CD4-positive, alpha-beta T cell (primary cell): ENCODE data around the gene MCHR1. TPM values are rescaled to one million over a fixed set of nuclear protein-coding genes. Genes with fewer than 3 reads are reported as not detected.

Experiments used
- ATAC-seq: fragments of 200-7000 bp; cut with Tn5 transposase; one replicate; pipeline ENCODE4 v1.10.0; 2022; ENCODE audit warnings: mild to moderate bottlenecking; ENCODE audit not compliant: poor library complexity
- CTCF ChIA-PET: fragments of 350-600 bp; sonication (Branson Sonifier 250); formaldehyde crosslinking; loops from one replicate; lab custom pipeline; 2021; ENCODE audit warnings: antibody characterized with exemption, inconsistent platforms; lab: Charles Lee
- POLR2A ChIA-PET: fragments of 350-600 bp; sonication (Branson Sonifier 250); formaldehyde crosslinking; loops from one replicate; lab custom pipeline; 2021; ENCODE audit warnings: antibody characterized with exemption, inconsistent platforms; lab: Charles Lee
- DNase-seq, 14 experiments: peaks; one replicate each; pipeline ENCODE4 v3.0.0-alpha.2; 2013 to 2020; ENCODE audit warnings: mixed read lengths in 2 of 14
- H3K27ac ChIP-seq, 2 donors: one replicate each; pipeline versions ENCODE4 v1.5.1 to v1.7.0; 2013; ENCODE audit warnings: low read length in 2 of 2, low read depth in 1 of 2, mild to moderate bottlenecking in 1 of 2
- H3K27me3 ChIP-seq, 2 experiments: 1 replicate in 1 of 2; 2 replicates in 1 of 2; pipeline versions ENCODE4 v1.6.1 to v1.7.0; 2013; ENCODE audit warnings: low read length in 2 of 2, control low read depth in 1 of 2, mild to moderate bottlenecking in 1 of 2, moderate library complexity in 1 of 2; ENCODE audit not compliant: insufficient read depth in 2 of 2, control insufficient read depth in 1 of 2
- H3K36me3 ChIP-seq: one replicate; pipeline ENCODE4 v1.6.1; 2013; ENCODE audit warnings: low read length, control low read depth; ENCODE audit not compliant: insufficient read depth
- H3K4me1 ChIP-seq: one replicate; pipeline ENCODE4 v1.6.1; 2013; ENCODE audit warnings: low read length, control low read depth; ENCODE audit not compliant: insufficient read depth
- H3K4me3 ChIP-seq: one replicate; pipeline ENCODE4 v1.5.1; 2013; ENCODE audit warnings: mild to moderate bottlenecking, low read length, moderate library complexity
- H3K9me3 ChIP-seq, 2 experiments: 1 replicate in 1 of 2; 2 replicates in 1 of 2; pipeline versions ENCODE4 v1.6.1 to v1.7.0; 2013; ENCODE audit warnings: low read length in 2 of 2, mild to moderate bottlenecking in 2 of 2, control low read depth in 1 of 2, moderate library complexity in 1 of 2; ENCODE audit not compliant: control insufficient read depth in 1 of 2, insufficient read depth in 1 of 2
- H3K27ac Mint-ChIP-seq: one replicate; pipeline ENCODE4 v1.8.0; 2020; ENCODE audit warnings: mixed read lengths
- H3K27me3 Mint-ChIP-seq: one replicate; pipeline ENCODE4 v1.8.0; 2021; ENCODE audit warnings: mixed read lengths
- H3K36me3 Mint-ChIP-seq: one replicate; pipeline ENCODE4 v1.8.0; 2021; ENCODE audit warnings: low read depth, mixed read lengths
- H3K4me1 Mint-ChIP-seq: one replicate; pipeline ENCODE4 v1.8.0; 2021; ENCODE audit warnings: low read depth, mixed read lengths
- H3K4me3 Mint-ChIP-seq: one replicate; pipeline ENCODE4 v1.8.0; 2020; ENCODE audit warnings: mild to moderate bottlenecking, mixed read lengths
- H3K9me3 Mint-ChIP-seq: one replicate; pipeline ENCODE4 v1.8.0; 2020; ENCODE audit warnings: mixed read lengths
- CTCF ChIP-seq: fragments of 200-600 bp; IDR thresholded peaks from one replicate; pipeline ENCODE4 v1.8.0; 2022; ENCODE audit warnings: antibody characterized with exemption, mild to moderate bottlenecking
- intact Hi-C, 2 experiments: fragments of 100-400 bp; cut with DNase I in 1 of 2; cut with micrococcal nuclease in 1 of 2; formaldehyde crosslinking; loops; one replicate each; pipeline versions ENCODE4 v1.15.1 to v1.9.0; 2023 to 2025; cut with DNase I, micrococcal nuclease
- polyA plus RNA-seq, 2 donors: library from polyadenylated mRNA; unstranded; fragments of 120-200 nt; gene quantifications; one replicate each; pipeline ENCODE4 v1.2.1, GENCODE V29; 2013
- total RNA-seq, 174 experiments: library from RNA in 2 of 174; stranded (reverse) in 2 of 174; gene quantifications; one replicate each; pipeline ENCODE4 v1.2.3 and lab custom pipeline; 2021 to 2026

The MCHR1 gene, protein sequence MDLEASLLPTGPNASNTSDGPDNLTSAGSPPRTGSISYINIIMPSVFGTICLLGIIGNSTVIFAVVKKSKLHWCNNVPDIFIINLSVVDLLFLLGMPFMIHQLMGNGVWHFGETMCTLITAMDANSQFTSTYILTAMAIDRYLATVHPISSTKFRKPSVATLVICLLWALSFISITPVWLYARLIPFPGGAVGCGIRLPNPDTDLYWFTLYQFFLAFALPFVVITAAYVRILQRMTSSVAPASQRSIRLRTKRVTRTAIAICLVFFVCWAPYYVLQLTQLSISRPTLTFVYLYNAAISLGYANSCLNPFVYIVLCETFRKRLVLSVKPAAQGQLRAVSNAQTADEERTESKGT
- total RNA-seq (not detected), total RNA-seq (lab: John Stamatoyannopoulos, UW) (0 to 0.09 (median 0) reads per million in 172 experiments)
- polyA plus RNA-seq (2013, experiment 1 of 2): 0.32 TPM
- polyA plus RNA-seq (2013, experiment 2 of 2): 0.94 TPM

DNA sequence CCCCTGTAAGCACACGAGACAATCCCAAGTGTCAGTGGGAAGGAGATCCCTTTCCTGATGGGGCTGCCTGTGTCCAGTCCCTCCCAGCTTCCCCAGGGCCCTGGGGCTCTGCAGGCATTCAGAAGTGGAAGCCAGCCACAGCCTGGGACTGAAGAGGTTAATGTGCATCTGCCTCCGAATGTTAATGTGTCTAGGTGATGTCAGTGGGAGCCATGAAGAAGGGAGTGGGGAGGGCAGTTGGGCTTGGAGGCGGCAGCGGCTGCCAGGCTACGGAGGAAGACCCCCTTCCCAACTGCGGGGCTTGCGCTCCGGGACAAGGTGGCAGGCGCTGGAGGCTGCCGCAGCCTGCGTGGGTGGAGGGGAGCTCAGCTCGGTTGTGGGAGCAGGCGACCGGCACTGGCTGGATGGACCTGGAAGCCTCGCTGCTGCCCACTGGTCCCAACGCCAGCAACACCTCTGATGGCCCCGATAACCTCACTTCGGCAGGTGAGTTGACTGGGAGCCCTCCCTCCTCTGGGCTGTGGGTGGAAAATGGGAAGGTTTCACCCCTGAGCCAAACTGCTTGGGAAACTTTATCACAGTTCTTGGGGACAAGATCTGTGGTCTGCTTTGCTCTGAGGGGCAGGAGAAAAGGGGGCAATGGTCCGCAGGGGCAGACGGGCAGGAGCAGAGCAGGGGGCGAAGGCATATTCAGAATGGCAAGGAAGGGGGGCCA is at the start of gene MCHR1:
MCHR1 (plus strand) TSS at position 236 of the 715 bp plus-strand sequence; CDS start at position 405, 169 bp downstream.
- Mint-ChIP-seq H3K4me1 (peaks cover 13% of the 10 kb centered on the region), H3K27me3 (peaks cover 26% of the 10 kb centered on the region), H3K9me3 (no peaks in the 10 kb centered on the region), H3K27ac (no peak within 1 kb of the TSS), H3K36me3 (no peaks in the 10 kb centered on the region), H3K4me3 (no peak within 1 kb of the TSS)
- no peak within 1 kb of the TSS for H3K4me3 ChIP-seq
- H3K9me3 ChIP-seq: peaks cover 0 to 7% of the 10 kb centered on the region in 2 experiments
- DNase-seq (no peak), ATAC-seq (no peak)
- ChIA-PET POLR2A (interaction anchor here (1.2 kb wide), 1 partner anchor 43 kb away, joined by 4 read pairs; the partner anchor contains the start of gene MRTFA), CTCF (no interaction called here)
- peaks cover 0 to 18% of the 10 kb centered on the region in 2 experiments for H3K27me3 ChIP-seq
- no peak for TF ChIP-seq CTCF
- H3K27ac ChIP-seq: no peak within 1 kb of the TSS
- H3K36me3 ChIP-seq: no peaks in the 10 kb centered on the region
- peaks cover 23% of the 10 kb centered on the region for H3K4me1 ChIP-seq
- intact Hi-C loops: no loop called here

- intact Hi-C loops: no loop called here
- Mint-ChIP-seq H3K4me3 (no peak overlapping the region), H3K27me3 (no peaks in the 10 kb centered on the region), H3K4me1 (peaks cover 77% of the 10 kb centered on the region), H3K36me3 (peaks cover 6% of the 10 kb centered on the region), H3K27ac (no peak overlapping the region), H3K9me3 (no peaks in the 10 kb centered on the region)
- TF ChIP-seq CTCF: no peak
- DNase-seq (no peak), ATAC-seq (no peak)
- no peaks in the 10 kb centered on the region for H3K36me3 ChIP-seq
- H3K4me1 ChIP-seq: peaks cover 37% of the 10 kb centered on the region
- CTCF ChIA-PET: interaction anchor here (1.0 kb wide), 1 partner anchor 104 kb away, joined by 3 read pairs; no protein-coding TSS in a partner anchor
- no peak overlapping the region for H3K27ac ChIP-seq
- no peaks in the 10 kb centered on the region for H3K9me3 ChIP-seq
- no peaks in the 10 kb centered on the region for H3K27me3 ChIP-seq
- H3K4me3 ChIP-seq: no peak overlapping the region
- POLR2A ChIA-PET: interaction anchor here (0.7 to 6.6 kb wide), 2 partner anchors 100 to 263 kb away, joined by 3 to 72 read pairs; no protein-coding TSS in a partner anchor
These were observed 47.4 kb upstream of the MCHR1 start for GRCh38 chr22:40631925-40632324.

DNA sequence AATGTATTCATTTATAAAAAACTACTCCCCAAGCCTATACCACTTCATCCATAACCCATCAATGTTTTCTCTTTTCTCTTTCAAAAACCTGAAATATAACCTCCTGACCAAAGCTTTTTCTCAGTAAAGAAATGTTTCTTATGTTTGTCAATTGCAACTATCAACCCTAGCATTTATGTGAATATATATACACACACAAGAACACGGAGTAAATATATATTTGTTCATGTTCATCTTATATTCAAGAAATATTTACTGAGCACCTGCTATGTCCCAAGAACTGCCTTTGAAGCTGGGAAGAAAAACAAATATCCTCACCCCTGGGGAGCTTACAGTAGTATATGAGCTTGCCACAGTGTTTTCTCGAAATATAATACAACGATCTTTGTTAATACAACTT is 46.2 kb upstream of the MCHR1 start:
- peak overlapping the region; percentile 31 for H3K4me3 Mint-ChIP-seq
- peaks cover 10% of the 10 kb centered on the region for H3K36me3 Mint-ChIP-seq
- H3K4me1 Mint-ChIP-seq: peaks cover 73% of the 10 kb centered on the region
- H3K27me3 ChIP-seq: no peaks in the 10 kb centered on the region
- POLR2A ChIA-PET: interaction anchor here (1.0 to 6.6 kb wide), 3 partner anchors 9 to 108 kb away, joined by 3 to 72 read pairs (median 4); no protein-coding TSS in a partner anchor
- ATAC-seq: no peak
- H3K4me1 ChIP-seq: peaks cover 44% of the 10 kb centered on the region
- H3K27ac ChIP-seq: no peak overlapping the region
- TF ChIP-seq CTCF: no peak
- no peaks in the 10 kb centered on the region for H3K27me3 Mint-ChIP-seq
- H3K4me3 ChIP-seq: no peak overlapping the region
- intact Hi-C loops: no loop called here
- H3K9me3 Mint-ChIP-seq: no peaks in the 10 kb centered on the region
- H3K27ac Mint-ChIP-seq: no peak overlapping the region
- CTCF ChIA-PET: interaction anchor here (2.5 kb wide), 1 partner anchor 108 kb away, joined by 10 read pairs; no protein-coding TSS in a partner anchor
- DNase-seq: no peak
- H3K9me3 ChIP-seq: no peaks in the 10 kb centered on the region
- H3K36me3 ChIP-seq: no peaks in the 10 kb centered on the region
